ENCODE measurements around the gene GNG4. TPM values are rescaled to one million over a fixed set of nuclear protein-coding genes. Genes with fewer than 3 reads are reported as not detected.
A peak's percentile ranks its signal among the peaks of the same experiment; 100 is the strongest.

GNG4 gene
- total and polyA plus RNA-seq, 12 donors, result 0.22 to 25.8 (median 3.8) TPM; not detected in 2

DNA sequence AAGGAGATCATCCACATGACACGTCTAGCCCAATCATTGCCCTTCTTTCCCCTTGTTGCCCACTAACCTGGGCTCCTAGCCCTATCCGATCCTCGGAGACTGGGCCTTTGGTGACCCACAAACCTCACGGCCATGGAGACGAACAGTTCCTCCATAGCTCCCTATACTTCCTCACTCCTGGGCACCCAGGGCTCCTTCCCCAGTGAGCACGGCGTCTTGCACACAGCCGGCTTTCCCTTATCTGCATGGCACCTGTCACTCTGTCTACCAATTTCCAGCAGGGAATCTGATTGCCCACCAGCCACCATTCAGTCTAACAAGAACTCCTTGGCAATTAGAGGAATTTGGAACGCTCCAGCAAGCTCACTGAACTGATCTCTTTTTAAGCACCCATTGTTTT lies 3.1 kb downstream of the GNG4 start:
- H3K36me3 ChIP-seq (replicated peaks in 1 of 2), result no peaks in the 10 kb centered on the region
- WGBS, 4 donors, result 86 to 91% (median 90%) methylated on average over 9 of the region's 9 CpGs
- TF ChIP-seq POLR2A (IDR thresholded peaks at IDR 0.05), result no peak
- no peak for TF ChIP-seq CTCF (IDR thresholded peaks at IDR 0.05)

DNA sequence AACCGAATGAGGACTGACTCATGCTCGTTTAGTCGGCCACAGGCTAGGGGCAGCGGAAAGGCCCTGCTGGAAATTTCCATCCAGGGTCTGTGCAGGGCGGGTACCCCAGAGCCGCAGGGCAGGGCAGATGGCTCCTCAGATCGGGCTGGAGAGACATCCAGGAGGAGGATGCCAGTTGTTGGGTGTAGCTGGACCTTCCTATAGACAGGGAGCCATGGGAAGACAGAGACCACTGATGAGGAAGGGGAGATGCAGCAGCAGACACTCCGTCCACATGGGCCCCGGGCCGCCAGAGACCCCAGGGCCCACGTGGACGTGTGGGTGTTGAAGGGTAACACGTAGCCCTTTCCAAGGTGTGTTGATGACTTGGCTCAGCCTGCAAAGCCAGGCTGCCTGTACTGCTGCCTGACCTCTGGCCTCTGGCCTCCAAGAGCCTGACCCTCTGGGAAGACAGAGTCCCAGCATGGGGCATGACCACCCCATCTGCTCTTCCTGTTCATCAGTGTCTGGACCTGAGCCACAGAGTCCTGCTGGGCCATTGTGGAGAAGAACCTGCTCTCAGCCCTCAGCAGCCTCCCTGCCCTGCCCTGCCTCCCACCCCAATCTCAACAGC lies 4.8 kb downstream of the GNG4 start:
- H3K27me3 ChIP-seq, result peaks cover 6% of the 10 kb centered on the region

More for the DNA sequence above, 3.1 kb downstream of the GNG4 start:
- intact Hi-C loops (cut with DNase I), result no loop called here
- Histone ChIP-seq H3K9me3 (replicated peaks in 1 of 3) (no peaks in the 10 kb centered on the region), H3K27ac (no peak overlapping the region), H3K27me3 (peaks cover 11% of the 10 kb centered on the region), H3K4me3 (no peak overlapping the region), H3K4me1 (replicated peaks in 1 of 2) (peaks cover 12 to 16% of the 10 kb centered on the region in 2 donors)
- peak in 1 of 7 donors; percentile 42 for DNase-seq

GRCh38 chr1:235643837-235644692 lies 5.5 kb downstream of the GNG4 start:
- 92 to 95% (median 94%) methylated on average over 23 of the region's 23 CpGs for WGBS, 4 donors
- DNase-seq, result peak in 2 of 7 donors; percentile 9 to 45
- H3K27me3 ChIP-seq, result peaks cover 6% of the 10 kb centered on the region
- H3K4me3 ChIP-seq, result no peak overlapping the region
- H3K36me3 ChIP-seq (replicated peaks in 1 of 2), result no peaks in the 10 kb centered on the region
- intact Hi-C loops (cut with DNase I), result no loop called here
- H3K9me3 ChIP-seq (replicated peaks in 1 of 3), result no peaks in the 10 kb centered on the region
- peaks cover 8 to 12% of the 10 kb centered on the region in 2 donors for H3K4me1 ChIP-seq (replicated peaks in 1 of 2)
- TF ChIP-seq CTCF (IDR thresholded peaks at IDR 0.05) (no peak), POLR2A (IDR thresholded peaks at IDR 0.05) (no peak)
- no peak overlapping the region for H3K27ac ChIP-seq

More for the DNA sequence above, 4.8 kb downstream of the GNG4 start:
- no peak for DNase-seq
- no peak for TF ChIP-seq CTCF (IDR thresholded peaks at IDR 0.05)
- TF ChIP-seq POLR2A (IDR thresholded peaks at IDR 0.05), result no peak
- Histone ChIP-seq H3K4me3 (no peak overlapping the region), H3K9me3 (replicated peaks in 1 of 3) (no peaks in the 10 kb centered on the region), H3K27ac (no peak overlapping the region), H3K4me1 (replicated peaks in 1 of 2) (peaks cover 12 to 16% of the 10 kb centered on the region in 2 donors), H3K36me3 (replicated peaks in 1 of 2) (no peaks in the 10 kb centered on the region)
- intact Hi-C loops (cut with DNase I), result no loop called here
- WGBS, 4 donors, result 83 to 94% (median 90%) methylated on average over 9 to 13 of the region's 13 CpGs

- no peak overlapping the region for H3K27ac ChIP-seq
- intact Hi-C loops (cut with DNase I), result no loop called here
- no peak for TF ChIP-seq CTCF (IDR thresholded peaks at IDR 0.05)
- no peak for TF ChIP-seq POLR2A (IDR thresholded peaks at IDR 0.05)
- DNase-seq, result peak in 2 of 7 donors; percentile 13 to 43
- 58 to 75% (median 66%) methylated on average over 11 of the region's 11 CpGs for WGBS, 4 donors
- H3K9me3 ChIP-seq (replicated peaks in 1 of 3), result no peaks in the 10 kb centered on the region
- H3K36me3 ChIP-seq (replicated peaks in 1 of 2), result no peaks in the 10 kb centered on the region
- no peak overlapping the region for H3K4me3 ChIP-seq
- H3K4me1 ChIP-seq (replicated peaks in 1 of 2), result peaks cover 0 to 4% of the 10 kb centered on the region in 2 donors
- H3K27me3 ChIP-seq, result peaks cover 6% of the 10 kb centered on the region
Measured at GRCh38 chr1:235642943-235643371, 6.6 kb downstream of the GNG4 start.

Measured in adrenal gland (tissue), 12 donors.